MG63 (cell line): ENCODE data around the gene TEAD1. TPM values are rescaled to one million over a fixed set of nuclear protein-coding genes. Genes with fewer than 3 reads are reported as not detected.

Experiments
- DNase-seq: peaks from one replicate; pipeline ENCODE4 v3.0.0-alpha.2; 2020
- H3K27me3 ChIP-seq: fragments of 250-450 bp; sonication (Bioruptor Pico); 2 replicates; pipeline ENCODE4 v1.5.1; 2020; ENCODE audit warnings: mild to moderate bottlenecking, moderate library complexity
- H3K36me3 ChIP-seq: fragments of 250-450 bp; sonication (Bioruptor Pico); 2 replicates; pipeline ENCODE4 v1.5.1; 2020; ENCODE audit warnings: mild to moderate bottlenecking, moderate library complexity
- H3K4me3 ChIP-seq: fragments of 250-450 bp; sonication (Bioruptor Pico); 2 replicates; pipeline ENCODE4 v1.5.1; 2020; ENCODE audit warnings: mild to moderate bottlenecking, moderate library complexity
- H3K9me3 ChIP-seq: fragments of 250-450 bp; sonication (Bioruptor Pico); 2 replicates; pipeline ENCODE4 v1.5.1; 2020; ENCODE audit warnings: mild to moderate bottlenecking, moderate library complexity
- total RNA-seq: library from RNA; depleted of rRNA; stranded (reverse); fragments of >200 nt; shearing (Covaris generic); gene quantifications from 2 replicates; pipeline ENCODE4 v1.2.3, GENCODE V29; 2014; ENCODE audit warnings: low replicate concordance

TEAD1 gene
- total RNA-seq, 1 experiment from 2014 or later: 17.5 TPM

DNA sequence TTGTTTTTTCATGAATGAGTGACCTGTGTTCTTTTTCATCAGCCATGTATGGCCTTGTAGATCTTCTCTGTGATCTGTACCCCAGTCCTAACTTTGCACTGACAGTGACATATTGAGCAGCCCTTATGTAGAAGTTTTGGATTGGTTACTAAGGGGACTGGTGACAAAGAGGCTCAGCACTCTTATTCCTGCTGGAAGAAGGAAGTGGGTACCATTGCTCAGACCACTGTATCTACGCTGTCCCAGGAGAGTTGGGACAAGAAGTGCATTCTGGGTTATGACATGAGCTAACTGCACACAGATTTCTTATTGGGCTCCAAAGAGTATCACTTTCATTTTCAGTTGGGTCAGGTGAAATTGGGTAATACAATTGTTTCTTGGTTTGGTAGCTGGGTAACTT lies 227.1 kb downstream of the TEAD1 start:
- no peak for DNase-seq
- Histone ChIP-seq H3K27me3 (no peaks in the 10 kb centered on the region), H3K36me3 (peaks cover 51% of the 10 kb centered on the region), H3K4me3 (no peak overlapping the region), H3K9me3 (no peaks in the 10 kb centered on the region)

DNA sequence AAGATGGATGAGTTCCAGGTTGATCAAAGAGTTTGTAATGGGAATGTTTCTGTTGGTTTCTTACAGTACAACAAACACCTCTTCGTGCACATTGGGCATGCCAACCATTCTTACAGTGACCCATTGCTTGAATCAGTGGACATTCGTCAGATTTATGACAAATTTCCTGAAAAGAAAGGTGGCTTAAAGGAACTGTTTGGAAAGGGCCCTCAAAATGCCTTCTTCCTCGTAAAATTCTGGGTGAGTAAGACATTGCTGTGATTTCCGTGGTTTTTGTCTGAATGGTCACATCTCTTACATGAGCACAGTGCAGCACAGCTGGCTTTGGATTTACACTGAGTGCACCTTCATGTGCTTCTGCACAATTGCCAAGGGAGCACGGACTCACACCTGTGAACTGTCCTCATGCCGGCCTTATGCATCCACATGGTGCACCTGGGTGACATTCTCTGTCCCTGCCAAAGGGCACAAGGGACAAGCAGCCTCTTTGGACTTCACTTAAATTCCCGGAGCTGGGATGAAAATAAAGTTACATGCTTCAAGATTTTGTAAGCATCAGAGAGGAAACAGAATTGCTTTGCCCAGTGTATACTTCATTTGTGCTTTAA lies 227.8 kb downstream of the TEAD1 start:
- DNase-seq: no peak
- no peaks in the 10 kb centered on the region for H3K27me3 ChIP-seq
- H3K4me3 ChIP-seq: no peak overlapping the region
- peaks cover 48% of the 10 kb centered on the region for H3K36me3 ChIP-seq
- H3K9me3 ChIP-seq: no peaks in the 10 kb centered on the region

DNA sequence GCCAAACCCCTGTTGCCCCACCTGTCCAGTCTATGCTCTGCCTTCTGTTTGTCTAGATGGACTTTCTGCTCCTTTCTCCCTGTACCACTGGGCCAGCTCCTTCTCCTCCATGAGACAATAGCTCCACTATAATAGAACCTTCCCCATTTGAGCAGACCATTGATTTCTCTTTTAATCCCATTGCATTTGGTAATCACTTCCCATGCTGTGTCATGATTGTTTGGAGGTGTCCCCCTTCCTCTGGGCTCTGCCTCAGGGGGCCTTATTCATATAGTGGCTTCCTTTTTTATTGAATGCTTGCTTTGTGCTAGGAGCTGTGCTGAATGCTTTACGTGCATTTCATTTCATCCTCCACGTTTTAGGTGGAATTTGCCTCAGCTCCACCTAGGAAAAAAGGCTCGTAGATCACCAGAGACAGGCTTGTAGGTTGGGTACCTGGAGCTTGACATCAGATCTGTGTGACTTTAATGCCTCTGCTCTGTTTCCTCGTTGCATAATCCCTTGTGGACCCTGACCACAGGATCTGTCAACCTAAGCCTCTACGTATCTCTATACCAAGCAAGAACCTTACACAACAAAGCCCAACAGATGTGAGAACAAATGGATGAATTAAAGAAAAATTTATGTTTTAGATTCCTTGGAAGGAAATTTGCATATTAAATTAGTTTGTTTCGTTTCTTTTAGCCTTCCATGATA lies 228.7 kb downstream of the TEAD1 start:
- Histone ChIP-seq H3K9me3 (no peaks in the 10 kb centered on the region), H3K4me3 (no peak overlapping the region), H3K27me3 (no peaks in the 10 kb centered on the region), H3K36me3 (peaks cover 55% of the 10 kb centered on the region)
- DNase-seq: no peak

DNA sequence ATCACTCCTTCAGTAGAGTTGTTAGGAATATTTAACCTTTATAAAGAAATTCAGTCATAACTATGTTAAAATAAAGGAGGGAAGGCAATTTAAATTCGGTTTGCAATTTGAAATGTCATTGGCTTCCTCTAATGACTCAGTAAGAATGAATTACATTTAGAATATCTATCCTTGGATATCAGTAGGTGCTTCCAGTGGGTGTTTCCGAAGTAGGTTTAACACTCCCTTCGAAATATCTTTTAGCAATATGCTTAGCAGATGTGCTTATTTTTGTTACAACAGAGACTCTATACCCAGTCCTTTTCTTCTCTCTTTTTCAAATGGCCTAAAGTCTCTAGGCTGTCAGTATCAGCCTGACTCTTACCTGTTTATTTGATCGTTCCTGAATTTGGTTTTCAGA lies 231.2 kb downstream of the TEAD1 start:
- Histone ChIP-seq H3K9me3 (no peaks in the 10 kb centered on the region), H3K4me3 (no peak overlapping the region), H3K36me3 (peaks cover 45% of the 10 kb centered on the region), H3K27me3 (no peaks in the 10 kb centered on the region)
- DNase-seq: no peak

DNA sequence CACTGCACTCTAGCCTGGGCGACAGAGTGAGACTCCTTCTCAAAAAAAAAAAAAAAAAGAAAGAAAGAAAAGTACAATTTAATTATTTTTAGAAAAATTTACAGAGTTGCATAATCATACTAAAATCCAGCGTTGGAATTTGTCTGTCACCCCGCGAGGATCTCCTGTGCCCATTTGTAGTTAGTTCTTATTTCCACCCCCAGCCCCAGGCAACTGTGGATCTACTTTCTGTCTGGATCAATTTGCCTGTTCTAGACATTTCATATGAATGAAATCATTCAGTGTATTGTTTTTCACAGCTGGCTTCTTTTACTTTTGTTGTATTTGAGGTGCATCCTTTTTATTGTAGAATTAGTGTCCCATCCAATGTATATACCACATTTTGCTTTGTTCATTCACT lies 232.3 kb downstream of the TEAD1 start:
- no peaks in the 10 kb centered on the region for H3K9me3 ChIP-seq
- no peaks in the 10 kb centered on the region for H3K27me3 ChIP-seq
- peaks cover 50% of the 10 kb centered on the region for H3K36me3 ChIP-seq
- no peak overlapping the region for H3K4me3 ChIP-seq
- DNase-seq: no peak

DNA sequence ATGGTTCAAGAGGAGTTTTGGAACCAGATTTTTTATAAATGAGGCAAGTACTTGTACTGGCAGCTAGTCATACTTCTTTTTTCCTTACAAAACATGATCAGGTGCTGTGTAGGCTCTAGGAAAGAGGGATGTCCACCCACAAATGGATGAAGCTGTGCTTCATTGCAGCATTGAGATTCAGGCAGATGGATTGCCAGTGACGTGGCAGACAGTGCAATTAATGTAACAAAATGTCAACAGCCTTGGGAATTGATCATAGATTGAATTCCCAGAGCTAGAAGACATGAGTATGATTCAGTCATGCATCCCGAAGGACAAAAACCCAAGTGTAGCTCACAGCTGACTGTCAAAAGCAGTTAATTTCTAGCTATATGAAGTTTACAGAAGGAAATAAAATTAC lies 235.7 kb downstream of the TEAD1 start:
- H3K36me3 ChIP-seq: peaks cover 31% of the 10 kb centered on the region
- no peak for DNase-seq

DNA sequence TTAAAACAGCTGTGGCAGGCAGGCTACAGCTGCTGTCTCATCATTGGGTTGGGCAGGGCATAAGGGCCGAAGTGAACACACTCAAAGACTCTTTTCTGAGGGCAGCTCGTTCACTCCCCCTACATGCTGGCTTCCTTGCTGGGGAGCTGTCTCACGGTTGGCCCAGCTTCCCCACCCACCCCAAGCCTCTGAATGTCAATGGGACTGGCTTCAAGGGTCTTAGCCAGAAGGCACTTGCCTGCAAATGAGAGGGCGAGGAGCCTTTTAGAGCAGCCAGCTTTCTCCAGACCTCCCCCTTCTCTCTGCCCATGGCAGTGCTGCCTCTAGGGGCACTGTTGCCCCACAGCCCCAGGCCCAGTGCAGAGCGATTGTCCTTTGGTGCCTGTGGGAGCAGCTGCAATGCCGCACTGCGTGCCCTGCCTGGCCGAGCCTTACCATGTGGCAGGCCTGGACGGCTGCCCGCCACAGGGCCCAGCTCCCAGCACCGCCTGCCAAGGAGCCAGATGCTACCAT lies 240.2 kb downstream of the TEAD1 start:
- Histone ChIP-seq H3K27me3 (no peaks in the 10 kb centered on the region), H3K36me3 (peaks cover 45% of the 10 kb centered on the region), H3K9me3 (no peaks in the 10 kb centered on the region), H3K4me3 (no peak overlapping the region)
- DNase-seq: peak; percentile 93

More for the DNA sequence above, 235.7 kb downstream of the TEAD1 start:
- Histone ChIP-seq H3K9me3 (no peaks in the 10 kb centered on the region), H3K27me3 (no peaks in the 10 kb centered on the region), H3K4me3 (no peak overlapping the region)

DNA sequence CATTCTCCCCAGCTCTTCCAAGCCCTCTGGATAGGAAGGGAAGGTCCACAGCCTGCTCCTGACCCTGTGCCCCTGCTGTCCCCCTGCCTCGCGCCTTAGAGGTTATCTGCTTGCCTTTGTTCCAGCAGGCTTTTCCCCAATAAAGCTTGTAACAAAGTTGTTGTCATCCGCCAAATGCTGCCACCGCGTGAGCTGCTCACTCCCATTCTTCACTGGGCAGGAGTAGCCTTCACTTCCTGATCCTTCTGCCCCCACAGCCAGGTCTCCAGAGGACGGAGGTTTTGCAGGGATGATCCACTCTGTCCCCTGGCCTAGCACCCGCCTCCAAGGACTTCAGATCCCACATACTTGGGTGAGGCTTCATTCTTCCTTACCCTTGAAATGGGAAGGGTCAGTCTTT lies 240.9 kb downstream of the TEAD1 start:
- Histone ChIP-seq H3K9me3 (no peaks in the 10 kb centered on the region), H3K4me3 (no peak overlapping the region), H3K36me3 (peaks cover 40% of the 10 kb centered on the region), H3K27me3 (no peaks in the 10 kb centered on the region)
- DNase-seq: no peak

DNA sequence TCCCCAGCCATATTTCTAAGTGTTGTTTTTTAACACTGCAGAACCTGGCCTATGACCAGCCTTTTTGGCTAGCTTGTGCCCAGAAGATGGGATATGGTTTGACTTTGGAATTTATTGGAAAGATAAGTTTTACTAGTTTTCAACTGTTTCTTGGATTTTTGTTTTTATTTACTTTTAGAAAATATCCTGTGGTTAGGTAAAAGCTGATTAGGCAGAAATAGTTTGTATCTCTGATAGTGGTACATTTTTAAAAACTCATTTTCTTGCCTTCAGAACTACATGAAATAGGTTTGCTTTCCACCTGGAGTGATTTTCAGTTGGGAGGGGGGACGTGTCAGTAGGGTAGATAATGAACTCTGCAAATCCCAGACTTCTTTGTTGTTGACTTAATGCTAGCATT lies 243.6 kb downstream of the TEAD1 start:
- Histone ChIP-seq H3K4me3 (no peak overlapping the region), H3K9me3 (no peaks in the 10 kb centered on the region), H3K27me3 (no peaks in the 10 kb centered on the region), H3K36me3 (peaks cover 32% of the 10 kb centered on the region)
- no peak for DNase-seq

DNA sequence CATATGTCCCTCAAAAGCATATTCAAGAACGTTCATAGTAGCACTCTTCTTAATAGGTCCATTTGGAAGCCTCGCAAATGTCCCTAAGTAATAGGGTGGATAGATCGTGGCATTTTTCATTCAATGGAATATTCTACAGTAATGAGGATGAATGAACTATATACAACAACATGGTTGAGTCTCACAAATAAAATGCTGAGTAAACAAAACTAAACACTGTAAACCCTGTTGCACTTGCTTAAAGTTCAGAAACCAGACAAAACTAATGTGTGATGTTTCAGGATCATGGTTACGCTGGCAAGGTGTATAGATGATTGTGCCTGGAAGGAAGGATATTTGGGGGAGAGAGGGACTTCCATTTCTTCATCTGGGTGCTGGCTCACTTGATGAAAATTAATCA lies 244.4 kb downstream of the TEAD1 start:
- peaks cover 33% of the 10 kb centered on the region for H3K36me3 ChIP-seq
- H3K4me3 ChIP-seq: no peak overlapping the region
- DNase-seq: no peak
- H3K27me3 ChIP-seq: no peaks in the 10 kb centered on the region
- H3K9me3 ChIP-seq: no peaks in the 10 kb centered on the region

DNA sequence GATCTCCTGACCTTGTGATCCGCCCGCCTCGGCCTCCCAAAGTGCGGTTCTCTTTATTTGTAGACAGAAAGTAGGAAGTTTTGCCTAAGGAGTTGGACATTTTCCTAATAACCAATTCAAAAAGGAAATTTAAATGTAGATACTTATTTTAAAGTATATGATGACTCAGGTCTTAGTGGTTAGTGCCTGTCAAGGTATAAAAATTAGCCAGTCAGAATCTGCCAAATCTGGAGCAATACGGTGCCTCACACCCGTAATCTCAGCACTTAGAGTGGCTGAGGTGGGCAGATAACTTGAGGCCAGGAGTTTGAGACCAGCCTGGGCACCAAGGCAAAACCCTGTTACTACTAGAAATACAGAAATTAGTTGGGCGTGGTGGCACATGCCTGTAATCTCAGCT lies 248.2 kb downstream of the TEAD1 start:
- no peaks in the 10 kb centered on the region for H3K27me3 ChIP-seq
- H3K9me3 ChIP-seq: no peaks in the 10 kb centered on the region
- H3K4me3 ChIP-seq: no peak overlapping the region
- DNase-seq: no peak
- H3K36me3 ChIP-seq: peaks cover 24% of the 10 kb centered on the region

DNA sequence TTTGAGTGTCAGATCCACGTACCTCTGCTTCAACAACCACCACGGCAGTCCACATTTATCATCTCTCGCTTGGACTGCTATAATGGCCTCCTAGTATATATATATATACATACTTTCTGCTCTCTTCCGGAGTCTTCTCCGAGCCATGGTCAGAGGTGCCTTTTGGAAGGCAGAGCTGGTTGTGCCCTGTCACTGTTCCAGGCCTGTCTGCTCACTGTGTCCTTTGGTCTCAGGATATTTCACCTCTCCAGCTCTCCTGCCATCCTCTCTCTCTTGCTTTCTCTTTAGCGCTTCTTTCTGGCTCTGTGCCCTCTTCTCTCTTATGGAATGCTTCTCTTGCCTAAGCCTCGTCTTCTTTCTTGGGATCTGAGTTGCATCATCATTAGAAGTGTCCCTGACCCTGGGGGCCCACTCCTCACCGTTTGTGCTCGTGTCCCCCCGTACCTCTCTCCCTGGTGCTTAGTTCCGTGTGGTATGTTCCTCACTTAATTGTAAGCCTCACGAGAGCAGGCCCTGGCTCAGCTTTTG lies 248.8 kb downstream of the TEAD1 start:
- H3K9me3 ChIP-seq: no peaks in the 10 kb centered on the region
- peaks cover 19% of the 10 kb centered on the region for H3K36me3 ChIP-seq
- H3K4me3 ChIP-seq: no peak overlapping the region
- DNase-seq: no peak
- H3K27me3 ChIP-seq: no peaks in the 10 kb centered on the region

DNA sequence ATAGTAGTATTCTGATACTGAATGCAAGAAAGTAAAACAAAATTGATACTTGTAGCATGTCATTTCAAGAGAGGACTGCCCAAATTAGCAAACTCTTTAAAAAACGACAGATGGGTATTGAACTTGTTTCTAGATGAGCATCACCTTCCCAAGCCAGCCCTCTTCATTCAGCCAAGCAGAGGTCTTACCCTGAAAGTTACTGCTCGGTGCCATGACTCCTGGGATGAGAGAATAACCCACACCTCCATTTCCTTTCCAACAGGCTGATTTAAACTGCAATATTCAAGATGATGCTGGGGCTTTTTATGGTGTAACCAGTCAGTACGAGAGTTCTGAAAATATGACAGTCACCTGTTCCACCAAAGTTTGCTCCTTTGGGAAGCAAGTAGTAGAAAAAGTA lies 250.4 kb downstream of the TEAD1 start:
- Histone ChIP-seq H3K9me3 (no peaks in the 10 kb centered on the region), H3K4me3 (no peak overlapping the region), H3K27me3 (no peaks in the 10 kb centered on the region), H3K36me3 (peaks cover 21% of the 10 kb centered on the region)
- DNase-seq: no peak

DNA sequence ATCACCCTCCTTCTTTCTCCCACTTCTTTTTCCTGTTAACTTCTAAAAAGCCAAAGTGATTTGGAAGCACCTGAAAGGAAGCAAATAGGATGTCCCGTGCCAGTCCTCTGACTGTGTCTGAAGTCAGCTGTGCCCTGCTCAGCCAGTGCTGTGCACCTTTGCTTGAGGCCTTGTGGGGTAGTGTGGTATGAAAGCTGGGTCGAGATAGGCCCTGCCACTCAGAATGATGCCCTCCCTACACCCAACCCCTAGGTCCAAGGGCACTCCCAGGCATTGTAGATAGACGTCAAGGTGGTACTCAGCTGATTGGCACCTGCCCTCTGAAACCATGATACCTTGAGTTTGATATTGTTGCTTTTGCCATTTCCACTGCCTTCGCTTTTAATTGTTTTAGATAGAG lies 251.3 kb downstream of the TEAD1 start:
- Histone ChIP-seq H3K27me3 (no peaks in the 10 kb centered on the region), H3K4me3 (no peak overlapping the region), H3K36me3 (peaks cover 30% of the 10 kb centered on the region), H3K9me3 (no peaks in the 10 kb centered on the region)
- DNase-seq: no peak

DNA sequence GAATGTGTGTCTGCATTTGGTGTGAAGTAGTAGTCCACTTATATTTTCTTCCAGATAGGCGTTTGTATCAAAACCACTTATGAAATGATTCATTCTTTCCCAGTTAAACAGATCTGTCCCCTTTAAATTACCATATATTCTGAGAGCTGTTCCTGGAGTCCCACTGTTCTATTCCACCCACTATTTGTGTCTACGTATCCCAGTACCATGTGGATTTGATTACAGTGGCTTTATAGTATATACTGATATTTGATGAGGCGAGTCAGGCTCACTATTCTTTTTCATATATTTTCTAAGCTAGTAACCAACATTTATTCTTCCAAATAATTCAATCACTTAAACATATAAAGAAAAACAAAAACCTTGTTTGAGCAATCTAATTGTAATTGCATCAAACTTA lies 253.0 kb downstream of the TEAD1 start:
- Histone ChIP-seq H3K27me3 (no peaks in the 10 kb centered on the region), H3K9me3 (no peaks in the 10 kb centered on the region), H3K36me3 (peaks cover 40% of the 10 kb centered on the region), H3K4me3 (no peak overlapping the region)
- no peak for DNase-seq

DNA sequence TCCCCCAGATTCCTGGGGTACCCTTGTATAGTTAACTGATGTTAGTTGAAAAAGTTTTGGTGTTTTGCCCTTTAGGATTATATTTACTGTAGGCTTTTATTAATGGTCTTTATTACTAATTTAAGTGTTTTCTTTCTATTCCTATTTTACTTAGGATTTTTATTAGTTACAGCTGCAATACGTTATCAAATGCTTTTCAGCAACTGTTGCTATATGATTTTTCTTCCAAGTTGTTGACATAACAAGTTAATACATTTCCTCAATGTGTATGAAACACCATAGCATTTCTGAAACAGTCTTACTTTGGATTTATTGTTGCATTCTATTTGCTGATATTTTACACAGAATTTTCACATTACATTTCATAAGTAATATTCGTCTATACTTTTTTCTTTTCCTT lies 253.7 kb downstream of the TEAD1 start:
- H3K36me3 ChIP-seq: peaks cover 45% of the 10 kb centered on the region
- no peak for DNase-seq
- no peaks in the 10 kb centered on the region for H3K9me3 ChIP-seq
- H3K4me3 ChIP-seq: no peak overlapping the region
- no peaks in the 10 kb centered on the region for H3K27me3 ChIP-seq

DNA sequence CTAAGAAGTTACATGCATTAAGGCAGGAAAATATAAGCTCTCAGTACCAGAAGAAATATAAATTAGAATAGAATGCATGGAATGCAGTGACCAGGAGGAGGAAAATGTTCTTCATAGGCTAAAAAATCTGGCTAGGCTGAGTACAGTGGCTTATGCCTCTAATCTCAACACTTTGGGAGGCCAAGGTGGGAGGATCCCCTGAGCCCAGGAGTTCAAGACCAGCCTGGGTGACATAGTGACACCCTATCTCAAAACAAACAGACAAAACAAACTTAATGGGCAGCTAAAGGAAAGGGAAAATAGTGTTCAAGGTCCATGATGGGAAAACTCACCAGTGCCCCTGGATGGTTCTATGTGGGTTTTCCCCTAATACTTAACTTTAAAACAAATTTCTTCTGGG lies 256.6 kb downstream of the TEAD1 start:
- Histone ChIP-seq H3K36me3 (peaks cover 43% of the 10 kb centered on the region), H3K4me3 (no peak overlapping the region), H3K9me3 (no peaks in the 10 kb centered on the region), H3K27me3 (no peaks in the 10 kb centered on the region)
- no peak for DNase-seq

DNA sequence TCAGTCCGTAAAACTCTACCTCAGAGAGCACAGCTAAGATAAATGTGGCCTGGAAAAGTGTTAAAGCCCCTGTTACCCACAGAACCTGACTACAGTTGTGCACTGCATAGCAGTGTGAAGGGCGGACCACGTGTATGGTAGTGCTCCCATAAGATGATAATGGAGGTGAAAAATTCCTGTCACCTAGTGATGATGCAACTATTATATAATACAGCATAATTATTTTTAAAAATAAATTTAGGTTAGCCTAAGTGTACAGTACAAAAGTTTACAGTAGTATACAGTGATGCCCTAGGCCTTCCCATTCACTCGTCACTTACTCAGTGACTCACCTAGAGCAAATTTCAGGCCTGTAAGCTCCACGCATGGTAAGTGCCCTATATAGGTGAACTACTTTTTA lies 258.3 kb downstream of the TEAD1 start:
- no peak overlapping the region for H3K4me3 ChIP-seq

More for the DNA sequence above, 258.3 kb downstream of the TEAD1 start:
- Histone ChIP-seq H3K9me3 (no peaks in the 10 kb centered on the region), H3K27me3 (no peaks in the 10 kb centered on the region), H3K36me3 (peaks cover 50% of the 10 kb centered on the region)
- DNase-seq: no peak
